MV-4-11 (cell line): ENCODE results near the gene LTC4S.
A peak's percentile ranks its signal among the peaks of the same experiment; 100 is the strongest.

Experiments
- DNase-seq: peaks from one replicate; lab custom pipeline; 2025; lab: John Stamatoyannopoulos, UW

LTC4S gene

GRCh38 chr5:179795863-179796833 lies 2.4 kb downstream of the LTC4S start:
- peak; percentile 79 for DNase-seq

GRCh38 chr5:179796877-179797608 lies 3.3 kb downstream of the LTC4S start:
- DNase-seq = no peak

- DNase-seq = no peak
Observed at GRCh38 chr5:179797741-179798140, 4.0 kb downstream of the LTC4S start.

GRCh38 chr5:179798144-179798770 lies 4.5 kb downstream of the LTC4S start:
- no peak for DNase-seq

GRCh38 chr5:179798771-179799643 lies 5.2 kb downstream of the LTC4S start:
- DNase-seq = no peak

- DNase-seq = no peak
Observed at GRCh38 chr5:179799644-179799973, 5.8 kb downstream of the LTC4S start.

GRCh38 chr5:179800071-179800695 lies 6.4 kb downstream of the LTC4S start:
- DNase-seq = no peak

- peak; percentile 38 for DNase-seq
Observed at GRCh38 chr5:179800696-179801201, 7.0 kb downstream of the LTC4S start.

- peak; percentile 42 for DNase-seq
Observed at GRCh38 chr5:179801304-179802206, 7.8 kb downstream of the LTC4S start.

- DNase-seq = no peak
Observed at GRCh38 chr5:179802207-179802883, 8.6 kb downstream of the LTC4S start.

- no peak for DNase-seq
Observed at GRCh38 chr5:179802950-179803562, 9.3 kb downstream of the LTC4S start.

- peak; percentile 89 for DNase-seq
Observed at GRCh38 chr5:179803651-179804554, 10.1 kb downstream of the LTC4S start.

GRCh38 chr5:179804555-179804947 lies 10.8 kb downstream of the LTC4S start:
- DNase-seq = no peak

GRCh38 chr5:179805070-179805528 lies 11.3 kb downstream of the LTC4S start:
- DNase-seq = no peak

- no peak for DNase-seq
Observed at GRCh38 chr5:179805529-179806249, 11.9 kb downstream of the LTC4S start.

- DNase-seq = peak; percentile 53
Observed at GRCh38 chr5:179806250-179807048, 12.7 kb downstream of the LTC4S start, which contains the start of gene MGAT4B. MGAT4B (minus strand) TSS chr5:179806866; CDS start chr5:179806583, 283 bp downstream.
